Tibial artery (tissue), 4 donors: ENCODE data around the gene IFITM2.
"Not testable (repeated sequence)": the region's sequence is repeated elsewhere in the genome, so short reads cannot be mapped to it uniquely, and the experiment has no call there.

ENCODE experiments used
- DNase-seq, 2 donors: peaks; one replicate each; pipeline ENCODE4 v3.0.0-alpha.2; 2019
- H3K27ac ChIP-seq, 2 donors: fragments of 200-600 bp; sonication (generic) in 1 of 2; 1 replicate in 1 of 2; 2 replicates in 1 of 2; pipeline ENCODE4 v1.5.1; 2018 to 2019; ENCODE audit warnings: mild to moderate bottlenecking in 1 of 2
- H3K27me3 ChIP-seq, 2 donors: fragments of 200-600 bp; sonication (generic) in 1 of 2; one replicate each; pipeline versions ENCODE4 v1.5.1 to v1.6.0; 2016 to 2019
- H3K36me3 ChIP-seq, 3 donors: fragments of 200-600 bp; sonication (generic) in 2 of 3; one replicate each; pipeline ENCODE4 v1.5.1; 2016 to 2019; ENCODE audit warnings: mild to moderate bottlenecking in 2 of 3
- H3K4me1 ChIP-seq, 4 donors: fragments of 200-600 bp; sonication (generic) in 2 of 4; 1 replicate in 3 of 4; 2 replicates in 1 of 4; pipeline ENCODE4 v1.5.1; 2016 to 2019
- H3K4me3 ChIP-seq, 2 donors: fragments of 200-600 bp; sonication (generic) in 1 of 2; 1 replicate in 1 of 2; 2 replicates in 1 of 2; pipeline ENCODE4 v1.5.1; 2018 to 2019; ENCODE audit warnings: mild to moderate bottlenecking in 2 of 2
- H3K9me3 ChIP-seq, 3 donors: fragments of 200-600 bp; sonication (generic) in 1 of 3; one replicate each; pipeline ENCODE4 v1.5.1; 2016 to 2019
- intact Hi-C: fragments of 100-400 bp; cut with DNase I; formaldehyde crosslinking; loops from one replicate; pipeline ENCODE4 v1.15.0; 2023; ENCODE audit warnings: low total_unique reads
- TF ChIP-seq, protein P1 (sequence below), 2 experiments: fragments of 200-600 bp in 1 of 2; fragments of 450-650 bp in 1 of 2; IDR thresholded peaks; one replicate each; pipeline ENCODE4 v1.5.1; 2017 to 2019; ENCODE audit warnings: antibody characterized with exemption in 2 of 2, mild to moderate bottlenecking in 1 of 2, moderate library complexity in 1 of 2

The IFITM2 gene

DNA sequence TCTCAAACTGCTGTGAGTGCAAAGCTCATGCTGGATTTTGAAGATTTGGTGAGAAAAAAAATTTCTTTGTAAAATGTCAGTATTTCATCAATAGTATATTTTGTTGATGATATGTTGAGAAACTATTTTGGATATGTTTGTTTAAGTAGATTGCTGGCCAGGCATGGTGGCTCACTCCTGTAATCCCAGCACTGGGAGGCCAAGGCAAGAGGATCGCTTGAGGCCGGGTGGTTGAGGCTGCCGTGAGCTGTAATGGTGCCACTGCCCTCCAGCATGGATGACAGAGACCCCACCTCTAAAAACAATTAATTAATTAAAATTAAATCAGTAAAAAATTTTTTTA is 19.9 kb downstream of the IFITM2 start:
- TF ChIP-seq, protein P1, sequence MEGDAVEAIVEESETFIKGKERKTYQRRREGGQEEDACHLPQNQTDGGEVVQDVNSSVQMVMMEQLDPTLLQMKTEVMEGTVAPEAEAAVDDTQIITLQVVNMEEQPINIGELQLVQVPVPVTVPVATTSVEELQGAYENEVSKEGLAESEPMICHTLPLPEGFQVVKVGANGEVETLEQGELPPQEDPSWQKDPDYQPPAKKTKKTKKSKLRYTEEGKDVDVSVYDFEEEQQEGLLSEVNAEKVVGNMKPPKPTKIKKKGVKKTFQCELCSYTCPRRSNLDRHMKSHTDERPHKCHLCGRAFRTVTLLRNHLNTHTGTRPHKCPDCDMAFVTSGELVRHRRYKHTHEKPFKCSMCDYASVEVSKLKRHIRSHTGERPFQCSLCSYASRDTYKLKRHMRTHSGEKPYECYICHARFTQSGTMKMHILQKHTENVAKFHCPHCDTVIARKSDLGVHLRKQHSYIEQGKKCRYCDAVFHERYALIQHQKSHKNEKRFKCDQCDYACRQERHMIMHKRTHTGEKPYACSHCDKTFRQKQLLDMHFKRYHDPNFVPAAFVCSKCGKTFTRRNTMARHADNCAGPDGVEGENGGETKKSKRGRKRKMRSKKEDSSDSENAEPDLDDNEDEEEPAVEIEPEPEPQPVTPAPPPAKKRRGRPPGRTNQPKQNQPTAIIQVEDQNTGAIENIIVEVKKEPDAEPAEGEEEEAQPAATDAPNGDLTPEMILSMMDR (IDR thresholded peaks at IDR 0.05), result no peak
- Histone ChIP-seq H3K27ac (peak overlapping the region; percentile 65 to 68), H3K27me3 (no peaks in the 10 kb centered on the region), H3K4me1 (peaks cover 8 to 37% (median 24%) of the 10 kb centered on the region in 4 donors), H3K36me3 (no peaks in the 10 kb centered on the region), H3K9me3 (no peaks in the 10 kb centered on the region), H3K4me3 (peak overlapping the region in 1 of 2 donors; percentile 12)
- intact Hi-C loops, result no loop called here
- no peak for DNase-seq

DNA sequence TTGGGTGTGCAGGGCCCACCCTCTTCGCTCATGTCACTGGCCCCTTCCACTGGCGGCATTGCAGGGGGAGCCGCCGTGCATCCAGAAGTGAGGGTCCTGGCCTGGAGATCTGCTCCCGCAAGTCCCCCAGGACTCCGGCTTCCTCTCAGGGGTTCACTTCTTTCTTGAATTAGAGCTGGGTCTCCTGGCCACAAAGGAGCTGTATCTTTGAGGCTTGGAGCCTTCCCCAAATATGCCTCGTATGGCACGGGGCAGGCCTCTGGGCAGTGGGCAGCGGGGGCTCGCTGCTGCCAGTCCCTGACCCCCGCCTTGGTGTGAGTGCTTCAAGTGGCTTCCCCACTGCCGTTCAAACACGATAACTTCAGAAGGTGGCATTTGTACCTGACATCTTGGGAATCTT is 20.4 kb downstream of the IFITM2 start:
- Histone ChIP-seq H3K27ac (no peak overlapping the region), H3K9me3 (no peaks in the 10 kb centered on the region), H3K27me3 (no peaks in the 10 kb centered on the region), H3K36me3 (no peaks in the 10 kb centered on the region), H3K4me1 (peaks cover 8 to 37% (median 24%) of the 10 kb centered on the region in 4 donors), H3K4me3 (no peak overlapping the region)
- intact Hi-C loops, result no loop called here
- peak in 1 of 2 donors; percentile 53 for DNase-seq
- TF ChIP-seq, protein P1 (IDR thresholded peaks at IDR 0.05), result no peak

DNA sequence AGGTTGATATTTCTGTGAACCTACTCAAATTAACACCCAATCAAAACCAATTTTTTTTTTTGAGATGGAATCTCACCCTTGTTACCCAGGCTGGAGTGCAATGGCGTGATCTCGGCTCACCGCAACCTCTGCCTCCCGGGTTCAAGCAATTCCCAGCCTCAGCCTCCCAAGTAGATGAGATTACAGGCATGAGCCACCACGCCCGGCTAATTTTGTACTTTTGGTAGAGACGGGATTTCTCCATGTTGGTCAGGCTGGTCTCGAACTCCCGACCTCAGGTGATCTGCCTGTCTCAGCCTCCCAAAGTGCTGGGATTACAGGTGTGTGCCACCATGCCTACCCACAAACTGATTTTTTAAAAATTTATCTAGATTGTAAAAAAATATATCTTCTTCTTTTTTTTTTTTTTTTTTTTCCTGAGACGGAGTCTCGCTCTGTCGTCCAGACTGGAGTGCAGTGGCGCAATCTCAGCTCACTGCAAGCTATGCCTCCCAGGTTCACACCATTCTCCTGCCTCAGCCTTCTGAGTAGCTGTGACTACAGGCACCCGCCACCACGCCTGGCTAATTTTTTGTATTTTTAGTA is 21.0 kb downstream of the IFITM2 start:
- peaks cover 8 to 37% (median 24%) of the 10 kb centered on the region in 4 donors for H3K4me1 ChIP-seq
- H3K9me3 ChIP-seq, H3K36me3 ChIP-seq, H3K27me3 ChIP-seq, intact Hi-C loops, H3K27ac ChIP-seq, H3K4me3 ChIP-seq: not testable (repeated sequence)
- DNase-seq, result peak in 1 of 2 donors; percentile 35

DNA sequence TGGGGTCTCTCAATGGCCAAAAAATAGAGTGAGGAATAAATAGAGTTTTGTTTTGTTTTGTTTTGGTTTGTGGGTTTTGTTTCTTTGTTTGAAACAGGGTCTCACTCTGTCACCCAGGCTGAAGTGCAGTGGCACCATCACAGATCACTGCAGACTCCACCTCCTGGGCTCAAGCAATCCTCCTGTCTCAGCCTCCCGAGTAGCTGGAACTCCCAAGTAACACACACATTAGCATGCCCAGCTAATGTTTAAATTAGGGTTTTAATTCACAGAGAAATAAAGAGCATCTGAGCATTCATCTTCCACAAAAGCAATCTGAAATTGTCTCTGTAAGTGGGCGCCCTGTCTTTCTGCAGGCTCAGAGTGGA is 22.3 kb downstream of the IFITM2 start:
- DNase-seq, result peak in 1 of 2 donors; percentile 2
- TF ChIP-seq, protein P1 (IDR thresholded peaks at IDR 0.05), result no peak
- H3K4me1 ChIP-seq, result peaks cover 8 to 28% (median 21%) of the 10 kb centered on the region in 4 donors
- H3K27me3 ChIP-seq, result no peaks in the 10 kb centered on the region
- intact Hi-C loops, result no loop called here
- H3K4me3 ChIP-seq, result no peak overlapping the region
- H3K36me3 ChIP-seq, result no peaks in the 10 kb centered on the region
- H3K9me3 ChIP-seq, result no peaks in the 10 kb centered on the region
- no peak overlapping the region for H3K27ac ChIP-seq

DNA sequence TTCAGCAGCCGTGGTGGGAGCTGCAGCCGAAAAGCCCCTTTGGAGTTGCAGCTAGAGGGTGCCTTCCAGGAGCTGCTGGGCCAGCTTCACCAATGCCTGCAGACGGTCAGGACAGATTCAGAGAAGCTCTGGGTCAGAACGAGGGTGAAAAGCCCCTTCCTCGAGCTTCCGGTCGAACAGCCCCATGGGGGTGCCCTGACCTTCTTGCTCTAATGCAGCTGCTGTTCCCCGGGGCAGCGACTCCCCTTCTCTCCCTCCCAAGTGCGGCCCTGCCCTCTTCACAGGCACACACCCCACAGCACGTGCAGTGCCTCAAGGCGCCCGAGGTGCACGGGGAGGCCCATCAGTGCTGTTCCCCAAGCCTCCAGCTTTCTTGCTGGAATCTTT is 22.7 kb downstream of the IFITM2 start:
- Histone ChIP-seq H3K27ac (no peak overlapping the region), H3K27me3 (no peaks in the 10 kb centered on the region), H3K36me3 (no peaks in the 10 kb centered on the region), H3K9me3 (no peaks in the 10 kb centered on the region), H3K4me3 (no peak overlapping the region), H3K4me1 (peaks cover 8 to 27% (median 21%) of the 10 kb centered on the region in 4 donors)
- intact Hi-C loops, result no loop called here
- TF ChIP-seq, protein P1 (IDR thresholded peaks at IDR 0.05), result no peak
- DNase-seq, result peak in 1 of 2 donors; percentile 56

DNA sequence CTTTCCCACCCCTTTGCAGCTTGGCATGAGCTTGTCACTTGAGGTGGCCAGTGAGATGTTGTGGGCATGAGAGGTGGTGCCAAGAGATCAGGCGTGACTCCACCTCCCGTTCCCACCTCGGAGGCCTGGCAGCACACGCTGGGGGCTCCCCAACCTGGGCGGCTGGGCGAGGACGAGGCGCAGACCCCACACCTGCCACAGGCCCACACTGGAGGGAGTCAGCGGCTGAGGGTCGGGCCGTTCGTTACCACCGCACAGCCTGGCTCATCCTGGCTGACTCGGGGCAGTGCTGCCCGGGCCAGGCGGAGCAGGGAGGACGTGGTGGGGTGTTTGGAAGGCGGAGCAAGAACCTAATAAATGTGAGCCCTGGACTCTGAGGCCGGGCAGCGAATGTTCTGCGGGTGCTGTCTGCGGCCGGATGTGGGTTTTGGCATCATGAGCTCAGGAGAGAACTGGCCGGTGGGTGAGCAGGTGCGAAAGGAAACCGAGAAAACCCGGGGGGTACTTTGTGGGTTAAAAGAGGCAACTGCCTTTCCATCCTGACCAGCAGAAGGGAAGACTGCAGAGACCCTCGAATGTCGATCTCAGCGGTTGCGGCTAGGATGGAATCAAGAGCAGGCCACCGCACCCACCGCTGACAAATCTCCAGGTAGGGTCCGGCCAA is 23.2 kb downstream of the IFITM2 start:
- Histone ChIP-seq H3K4me1 (peaks cover 8 to 22% (median 17%) of the 10 kb centered on the region in 4 donors), H3K36me3 (no peaks in the 10 kb centered on the region), H3K4me3 (no peak overlapping the region), H3K27me3 (no peaks in the 10 kb centered on the region), H3K27ac (no peak overlapping the region), H3K9me3 (no peaks in the 10 kb centered on the region)
- peak in 1 of 2 donors; percentile 64 for DNase-seq
- intact Hi-C loops, result no loop called here
- TF ChIP-seq, protein P1 (IDR thresholded peaks at IDR 0.05), result no peak
